ENCODE results near the gene PABPC3.

GRCh38 chr13:25064396-25064795 is 31.5 kb upstream of the PABPC3 start:
- TF ChIP-seq, protein P1, sequence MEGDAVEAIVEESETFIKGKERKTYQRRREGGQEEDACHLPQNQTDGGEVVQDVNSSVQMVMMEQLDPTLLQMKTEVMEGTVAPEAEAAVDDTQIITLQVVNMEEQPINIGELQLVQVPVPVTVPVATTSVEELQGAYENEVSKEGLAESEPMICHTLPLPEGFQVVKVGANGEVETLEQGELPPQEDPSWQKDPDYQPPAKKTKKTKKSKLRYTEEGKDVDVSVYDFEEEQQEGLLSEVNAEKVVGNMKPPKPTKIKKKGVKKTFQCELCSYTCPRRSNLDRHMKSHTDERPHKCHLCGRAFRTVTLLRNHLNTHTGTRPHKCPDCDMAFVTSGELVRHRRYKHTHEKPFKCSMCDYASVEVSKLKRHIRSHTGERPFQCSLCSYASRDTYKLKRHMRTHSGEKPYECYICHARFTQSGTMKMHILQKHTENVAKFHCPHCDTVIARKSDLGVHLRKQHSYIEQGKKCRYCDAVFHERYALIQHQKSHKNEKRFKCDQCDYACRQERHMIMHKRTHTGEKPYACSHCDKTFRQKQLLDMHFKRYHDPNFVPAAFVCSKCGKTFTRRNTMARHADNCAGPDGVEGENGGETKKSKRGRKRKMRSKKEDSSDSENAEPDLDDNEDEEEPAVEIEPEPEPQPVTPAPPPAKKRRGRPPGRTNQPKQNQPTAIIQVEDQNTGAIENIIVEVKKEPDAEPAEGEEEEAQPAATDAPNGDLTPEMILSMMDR (conservative IDR thresholded peaks at IDR 0.05), result no peak
- no peak for TF ChIP-seq EZH2 (IDR thresholded peaks at IDR 0.05; ENCODE audit: low read depth)

Data from PC-9 (cell line).